ENCODE results near the gene GCC2.
"Not testable (repeated sequence)": the region's sequence is repeated elsewhere in the genome, so short reads cannot be mapped to it uniquely, and the experiment has no call there.

The GCC2 gene

DNA sequence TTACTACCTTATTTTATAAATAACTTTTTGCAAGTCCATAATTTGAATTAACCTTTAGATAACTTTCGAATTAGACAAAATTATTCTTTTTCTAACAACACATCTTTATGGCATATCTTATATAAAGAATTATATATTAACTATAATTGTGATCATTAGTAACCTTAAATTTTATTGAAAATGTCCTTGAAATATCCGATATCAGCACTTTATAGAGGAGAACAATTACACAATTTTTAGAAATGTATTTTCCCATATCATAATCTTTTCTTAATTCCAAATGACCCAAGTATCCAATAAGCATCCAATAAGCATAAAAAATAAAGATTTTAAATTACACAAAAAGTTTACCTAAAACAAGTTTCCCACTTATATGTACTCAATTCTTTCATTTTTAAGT lies 7.3 kb upstream of the GCC2 start:
- DNase-seq, result no peak

- DNase-seq, result no peak
These were observed 3.8 kb upstream of the GCC2 start for GRCh38 chr2:108444941-108445840.

- DNase-seq, result no peak
These were observed 2.3 kb upstream of the GCC2 start for GRCh38 chr2:108446703-108447102.

- DNase-seq, result no peak
These were observed 894 bp upstream of the GCC2 start for GRCh38 chr2:108447947-108448677.

DNA sequence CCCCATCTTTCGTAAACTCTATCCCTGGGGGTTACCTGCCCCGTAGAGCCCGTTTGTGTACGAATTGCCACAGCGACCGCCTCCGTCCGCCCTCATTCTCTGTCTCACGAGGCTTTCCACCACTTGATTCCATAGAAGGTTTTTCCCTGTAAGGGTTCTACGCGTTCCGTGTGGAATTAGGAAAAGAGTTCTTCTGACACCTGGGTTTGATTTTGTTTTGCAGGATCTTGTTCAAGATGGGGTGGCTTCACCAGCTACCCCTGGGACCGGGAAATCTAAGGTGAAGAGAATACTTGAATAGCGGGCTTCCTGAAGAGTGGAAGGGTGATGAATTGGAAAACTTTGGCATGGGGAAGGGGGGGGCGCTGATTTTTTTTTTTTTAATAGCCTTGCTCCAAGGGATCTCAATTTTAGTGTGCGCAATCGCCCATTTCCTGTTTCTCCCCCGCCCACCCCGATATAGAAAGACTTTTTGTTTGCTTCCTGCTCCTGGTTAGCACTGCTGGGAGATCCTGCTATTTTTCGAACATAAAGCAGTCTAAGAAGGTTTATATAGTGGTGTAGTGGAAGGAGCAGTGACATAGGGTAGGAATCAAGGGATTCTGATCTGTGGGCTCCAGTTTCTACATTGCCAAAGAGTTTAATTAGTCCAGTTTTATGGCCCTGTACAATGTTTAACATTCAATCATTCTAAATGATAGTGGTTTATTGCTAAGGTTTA lies 564 bp downstream of the GCC2 start:
- DNase-seq, result peak; percentile 59 to 61

DNA sequence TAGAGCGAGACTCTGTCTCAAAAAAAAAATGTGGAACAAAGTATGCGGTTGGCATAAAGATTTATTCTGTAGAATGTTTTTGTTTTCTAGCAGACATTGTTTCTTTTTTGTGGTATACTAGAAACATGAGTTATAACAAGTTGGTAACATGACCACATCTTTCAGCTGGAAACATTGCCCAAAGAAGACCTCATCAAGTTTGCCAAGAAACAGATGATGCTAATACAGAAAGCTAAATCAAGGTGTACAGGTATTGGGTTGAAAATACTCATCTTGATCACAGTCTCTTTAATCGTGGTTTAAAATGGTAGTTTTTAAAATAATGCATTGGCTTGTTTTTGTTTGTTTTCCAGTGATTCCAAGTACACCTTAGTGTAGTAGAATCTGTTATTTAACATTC lies 1.9 kb downstream of the GCC2 start:
- no peak for DNase-seq

GRCh38 chr2:108451976-108452375 lies 3.0 kb downstream of the GCC2 start:
- DNase-seq, result no peak

DNA sequence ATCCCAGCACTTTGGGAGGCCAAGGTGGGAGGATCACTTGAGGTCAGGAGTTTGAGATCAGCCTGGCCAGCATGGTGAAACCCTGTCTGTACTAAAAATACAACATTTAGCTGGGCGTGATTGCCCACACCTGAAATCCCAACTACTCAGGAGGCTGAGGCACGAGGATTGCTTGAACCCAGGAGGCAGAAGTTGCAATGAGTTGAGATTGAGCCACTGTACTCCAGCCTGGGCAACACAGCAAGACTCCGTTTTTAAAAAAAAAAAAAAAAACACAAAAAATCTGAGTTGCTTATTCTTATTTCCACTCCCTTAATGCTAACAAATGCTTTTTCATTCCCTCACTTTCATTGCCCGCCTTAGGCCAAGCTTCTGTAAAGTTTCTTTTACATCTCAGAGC lies 4.5 kb downstream of the GCC2 start:
- not testable (repeated sequence) for DNase-seq

- DNase-seq, result no peak
These were observed 5.4 kb downstream of the GCC2 start for GRCh38 chr2:108454440-108454839.

DNA sequence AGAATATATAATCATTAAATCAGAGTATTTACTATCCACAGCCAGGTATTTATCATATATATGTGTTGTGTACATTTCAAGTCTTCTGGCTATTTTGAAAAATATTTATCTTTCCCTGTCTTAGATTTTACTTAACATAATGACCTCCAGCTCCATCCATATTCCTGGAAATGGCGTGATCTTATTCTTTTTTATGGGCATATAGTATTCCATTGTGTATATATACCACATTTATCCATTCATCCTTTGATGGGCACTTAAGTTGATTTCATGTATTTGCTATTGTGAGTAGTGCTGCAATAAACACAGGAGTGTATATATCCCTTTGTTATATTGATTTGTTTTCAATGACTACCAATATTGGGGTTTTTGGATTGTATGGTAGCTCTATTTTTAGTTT lies 6.6 kb downstream of the GCC2 start:
- DNase-seq, result no peak

- no peak for DNase-seq
These were observed 9.1 kb downstream of the GCC2 start for GRCh38 chr2:108458082-108458481.

DNA sequence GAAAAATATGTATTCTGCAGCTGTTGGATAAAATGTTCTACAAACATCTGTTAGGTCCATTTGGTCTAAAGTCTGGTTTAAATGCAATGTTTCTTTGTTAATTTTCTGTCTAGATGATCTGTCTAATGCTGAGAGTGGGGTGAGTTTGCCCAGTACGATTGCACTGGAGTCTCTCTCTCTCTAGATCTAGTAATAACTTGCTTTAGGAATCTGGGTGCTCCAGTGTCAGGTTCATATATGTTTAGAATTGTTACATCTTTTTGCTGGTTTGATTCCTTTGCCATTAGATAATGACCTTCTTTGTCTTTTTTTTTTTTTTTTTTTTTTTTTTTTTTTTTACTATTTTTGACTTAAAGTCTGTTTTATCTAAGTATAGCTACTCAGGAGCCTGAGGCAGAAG lies 10.4 kb downstream of the GCC2 start:
- DNase-seq, result no peak

DNA sequence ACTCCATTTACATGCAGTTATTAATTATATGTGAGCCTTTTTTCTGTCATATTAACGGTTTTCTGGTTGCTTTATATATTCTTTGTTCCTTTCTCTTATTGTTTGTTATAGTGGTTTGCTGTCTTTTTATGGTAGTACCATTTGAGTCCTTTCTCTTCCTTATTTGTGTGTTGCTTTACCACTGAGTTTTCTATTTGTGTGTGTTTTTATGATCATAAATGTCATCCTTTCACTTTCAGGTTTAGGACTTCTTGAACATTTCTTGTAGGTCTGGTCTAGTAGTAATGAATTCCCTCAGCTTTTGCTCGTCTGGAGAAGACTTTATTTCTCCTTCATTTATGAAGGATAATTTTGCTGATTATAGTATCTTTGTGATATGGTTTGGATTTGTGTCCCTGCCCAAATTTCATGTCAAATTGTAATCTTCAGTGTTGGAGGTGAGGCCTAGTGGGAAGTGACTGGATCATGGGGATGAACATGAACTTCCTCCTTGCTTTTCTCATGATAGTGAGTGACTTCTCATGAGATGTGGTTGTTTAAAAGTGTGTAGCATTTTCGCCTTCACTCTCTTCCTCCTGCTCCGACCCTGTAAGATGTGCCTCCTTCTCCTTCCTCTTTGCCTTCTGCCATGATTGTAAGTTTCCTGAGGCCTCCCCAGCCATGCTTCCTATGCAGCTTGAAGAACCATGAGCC lies 11.5 kb downstream of the GCC2 start:
- DNase-seq, result no peak

GRCh38 chr2:108477099-108477498 lies 28.1 kb downstream of the GCC2 start:
- no peak for DNase-seq

DNA sequence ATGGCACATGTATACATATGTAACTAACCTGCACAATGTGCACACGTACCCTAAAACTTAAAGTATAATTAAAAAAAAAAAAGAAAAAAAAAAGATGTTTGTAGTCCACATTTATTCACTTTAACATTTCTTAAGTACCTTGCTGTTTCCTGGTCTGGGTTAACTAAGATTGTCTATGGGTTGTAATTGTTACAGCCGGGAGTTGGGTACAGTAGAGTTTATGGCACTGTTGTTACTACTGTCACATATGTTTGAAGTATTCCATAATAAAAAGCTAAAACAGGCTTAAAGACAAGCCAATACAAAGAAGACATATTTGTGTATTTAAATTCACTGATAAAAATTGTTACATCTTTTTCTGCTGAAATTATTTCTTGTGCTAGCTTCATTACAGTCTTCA lies 36.2 kb downstream of the GCC2 start:
- no peak for DNase-seq

- no peak for DNase-seq
These were observed 41.6 kb downstream of the GCC2 start for GRCh38 chr2:108490506-108491122.

DNA sequence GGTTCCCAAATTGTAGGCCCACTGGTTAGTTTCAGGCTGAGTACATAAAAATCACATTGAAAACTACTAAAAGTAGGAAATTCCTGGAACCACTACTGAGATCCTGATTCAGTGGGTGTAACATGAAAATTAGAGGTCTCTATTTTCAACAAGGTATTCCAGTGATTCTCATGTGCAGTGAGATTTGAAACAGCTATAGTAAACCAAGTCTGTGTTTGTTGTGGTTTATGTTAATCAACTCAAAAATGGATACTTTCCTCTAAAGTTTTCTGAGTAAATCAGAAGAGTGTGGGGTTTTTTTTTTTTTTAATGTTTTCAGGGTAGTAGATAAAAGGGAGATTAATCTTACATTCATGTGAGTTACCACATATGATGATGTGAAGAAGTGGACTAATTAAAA lies 42.8 kb downstream of the GCC2 start:
- no peak for DNase-seq

DNA sequence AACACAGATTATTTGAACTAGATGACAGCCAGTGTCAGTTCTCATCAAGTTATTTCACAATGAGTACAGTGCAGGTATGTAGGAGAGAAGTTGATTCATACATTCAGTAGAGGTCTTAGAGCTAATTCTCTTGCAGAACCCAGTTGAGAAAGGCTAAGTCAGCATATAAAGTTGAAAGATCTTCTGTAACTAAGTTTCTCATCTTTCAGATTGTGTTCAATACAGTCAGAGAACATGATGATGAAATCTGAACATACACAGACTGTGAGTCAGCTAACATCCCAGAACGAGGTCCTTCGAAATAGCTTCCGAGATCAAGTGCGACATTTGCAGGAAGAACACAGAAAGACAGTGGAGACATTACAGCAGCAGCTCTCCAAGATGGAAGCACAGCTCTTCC lies 43.4 kb downstream of the GCC2 start:
- no peak for DNase-seq

GRCh38 chr2:108496167-108496566 lies 47.2 kb downstream of the GCC2 start:
- DNase-seq, result not testable (repeated sequence)

DNA sequence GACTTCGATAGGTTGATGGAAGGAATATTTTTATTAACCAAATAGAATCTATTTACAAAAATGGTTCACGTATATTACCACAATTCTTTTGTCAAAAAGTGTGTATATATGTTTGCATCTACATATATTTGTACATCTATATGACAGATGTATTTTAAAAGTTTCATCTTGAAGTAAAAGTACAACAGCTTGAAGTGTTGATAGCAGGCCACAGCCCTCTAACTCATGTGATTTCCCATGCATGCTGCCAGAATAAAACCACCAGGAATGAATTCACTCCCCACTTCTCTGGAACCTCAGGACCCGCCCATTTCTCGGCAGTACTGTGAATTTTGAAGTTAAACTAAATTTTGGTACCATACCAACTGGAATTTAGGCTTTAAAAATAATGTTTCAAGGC lies 58.6 kb downstream of the GCC2 start:
- DNase-seq, result not testable (repeated sequence)

DNA sequence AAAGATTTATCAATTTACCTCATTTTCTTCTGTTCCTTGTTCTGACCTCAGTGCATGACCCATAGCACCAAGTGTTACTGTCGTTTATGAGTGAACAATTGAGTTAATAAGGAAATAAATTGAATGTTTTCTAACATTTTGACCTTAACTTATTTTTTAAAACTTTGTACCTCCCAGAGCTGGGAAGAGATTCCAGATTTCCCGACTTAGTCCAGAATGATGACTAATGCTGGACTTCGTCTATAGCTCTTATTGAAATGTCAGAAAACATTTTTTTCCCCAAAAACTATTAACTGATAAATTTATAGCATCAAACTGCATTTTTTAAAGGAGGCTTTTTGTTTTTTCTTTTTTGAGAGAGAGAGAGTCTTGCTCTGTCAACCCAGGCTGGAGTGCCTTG lies 63.4 kb downstream of the GCC2 start:
- DNase-seq, result not testable (repeated sequence)

DNA sequence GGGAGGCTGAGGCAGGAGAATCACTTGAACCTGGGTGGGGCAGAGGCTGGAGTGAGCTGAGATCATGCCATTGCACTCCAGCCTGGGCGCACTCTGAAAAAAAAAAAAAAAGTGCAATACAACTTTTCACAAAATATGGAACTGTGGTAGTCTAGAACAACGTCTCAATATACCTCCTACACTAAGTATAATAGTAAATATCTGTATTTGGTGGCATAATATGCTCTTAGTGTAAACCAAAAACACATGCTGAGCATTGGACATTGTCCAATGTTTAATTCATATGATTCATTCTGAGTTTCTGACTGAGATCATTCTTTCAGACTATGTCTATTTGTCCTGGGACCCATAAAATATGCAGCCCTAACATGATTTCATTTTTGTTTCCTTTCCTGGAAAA lies 65.5 kb downstream of the GCC2 start:
- DNase-seq, result not testable (repeated sequence)
